ENCODE data around the gene RNF213.

RNF213 gene

DNA sequence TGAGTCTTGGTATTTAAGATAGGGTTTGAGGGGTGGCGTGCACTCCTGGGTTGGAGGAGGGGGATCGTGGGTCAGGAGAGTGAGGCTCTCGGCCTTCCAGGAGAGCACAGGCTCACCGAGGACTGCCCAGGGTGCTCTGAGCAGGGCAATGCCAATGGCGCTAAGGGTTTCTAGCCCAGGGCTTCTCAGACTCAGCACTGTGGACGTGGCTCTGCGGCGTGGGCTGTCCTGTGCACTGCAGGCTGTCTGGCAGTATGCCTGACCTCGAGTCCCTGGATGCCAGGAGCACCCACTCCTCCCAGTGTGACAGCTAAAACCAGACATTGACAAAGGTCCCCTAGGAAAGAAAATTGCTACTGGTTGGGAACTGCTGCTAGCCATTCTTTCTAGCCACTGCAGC, 117.1 kb downstream of the RNF213 start:
- 96% methylated on average over 9 of the region's 9 CpGs for WGBS
- H2AK5ac ChIP-seq (ENCODE audit: low read length, severe bottlenecking): no peak overlapping the region

DNA sequence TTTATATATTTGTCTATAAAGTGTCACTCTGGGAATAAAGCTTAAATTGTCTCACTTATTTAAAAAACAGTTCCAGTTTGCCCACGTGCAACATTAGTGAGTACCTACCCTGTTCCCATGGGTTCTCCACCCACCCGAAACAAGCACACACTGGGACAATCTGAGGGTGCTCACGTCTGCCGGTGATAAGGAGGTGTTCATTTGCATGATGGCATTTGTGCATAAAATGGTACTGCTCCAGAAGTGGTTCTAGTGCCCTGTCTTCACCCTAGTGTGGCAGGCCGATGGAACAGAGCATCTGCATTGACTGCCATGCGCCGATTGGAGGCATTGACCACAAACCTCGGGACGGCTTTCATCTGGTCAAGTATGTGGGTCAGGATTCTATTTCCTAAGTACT, 118.7 kb downstream of the RNF213 start:
- H3K18ac ChIP-seq (ENCODE audit: low read depth in 1 of 2, low read length in 2 of 2): no peak overlapping the region
- H2AFZ ChIP-seq (ENCODE audit: low read depth, low read length): no peak overlapping the region
- no peak overlapping the region for H2AK5ac ChIP-seq (ENCODE audit: low read length, severe bottlenecking)
- no peak overlapping the region for H2BK120ac ChIP-seq (ENCODE audit: low read depth, low read length)
- no peaks in the 10 kb centered on the region for H3K9me3 ChIP-seq (ENCODE audit: control insufficient read depth, low read length)
- H4K8ac ChIP-seq (ENCODE audit: low read length): no peak overlapping the region
- no peak for DNase-seq
- no peak overlapping the region for H2BK12ac ChIP-seq (ENCODE audit: low read length in 2 of 2)
- H3K4me1 ChIP-seq (ENCODE audit: control insufficient read depth, insufficient read depth, low read depth, low read length): no peaks in the 10 kb centered on the region
- no peak overlapping the region for H3K4ac ChIP-seq (ENCODE audit: low read depth in 1 of 2, low read length in 2 of 2)
- peaks cover 14% of the 10 kb centered on the region for H3K79me1 ChIP-seq (replicated peaks; ENCODE audit: low read length, poor library complexity, severe bottlenecking)
- H2BK15ac ChIP-seq (ENCODE audit: low read depth, poor library complexity, severe bottlenecking): no peak overlapping the region
- no peaks in the 10 kb centered on the region for H3K27me3 ChIP-seq (ENCODE audit: control insufficient read depth in 1 of 2, insufficient read depth in 1 of 2, low read length in 2 of 2)
- H2BK5ac ChIP-seq (ENCODE audit: low read depth, low read length, poor library complexity, severe bottlenecking): no peak overlapping the region
- no peak overlapping the region for H3K14ac ChIP-seq (ENCODE audit: low read length in 2 of 2)
- no peak overlapping the region for H3K4me3 ChIP-seq (ENCODE audit: insufficient read depth in 1 of 2, low read depth in 1 of 2, low read length in 2 of 2)
- H3K4me2 ChIP-seq (ENCODE audit: low read length, poor library complexity, severe bottlenecking): no peak overlapping the region
- no peak overlapping the region for H3K23ac ChIP-seq (ENCODE audit: low read length in 2 of 2)
- WGBS: 93% methylated on average over 9 of the region's 9 CpGs
- no peak overlapping the region for H3K9ac ChIP-seq (ENCODE audit: low read length)
- no peak overlapping the region for H3K27ac ChIP-seq (ENCODE audit: low read length, poor library complexity, severe bottlenecking)
- peaks cover 73 to 100% of the 10 kb centered on the region in 2 experiments for H3K36me3 ChIP-seq (ENCODE audit: control insufficient read depth in 1 of 2, insufficient read depth in 2 of 2, low read depth in 1 of 2, low read length in 2 of 2)
- no peak overlapping the region for H4K91ac ChIP-seq (ENCODE audit: low read length)

More for the DNA sequence above, 117.1 kb downstream of the RNF213 start:
- peaks cover 76 to 98% of the 10 kb centered on the region in 2 experiments for H3K36me3 ChIP-seq (ENCODE audit: control insufficient read depth in 1 of 2, insufficient read depth in 2 of 2, low read depth in 1 of 2, low read length in 2 of 2)
- H3K4me3 ChIP-seq (ENCODE audit: insufficient read depth in 1 of 2, low read depth in 1 of 2, low read length in 2 of 2): no peak overlapping the region
- H2BK5ac ChIP-seq (ENCODE audit: low read depth, low read length, poor library complexity, severe bottlenecking): no peak overlapping the region
- H2BK15ac ChIP-seq (ENCODE audit: low read depth, poor library complexity, severe bottlenecking): no peak overlapping the region
- no peak overlapping the region for H3K27ac ChIP-seq (ENCODE audit: low read length, poor library complexity, severe bottlenecking)
- H2BK120ac ChIP-seq (ENCODE audit: low read depth, low read length): no peak overlapping the region
- peaks cover 16% of the 10 kb centered on the region for H3K79me1 ChIP-seq (replicated peaks; ENCODE audit: low read length, poor library complexity, severe bottlenecking)
- H3K9ac ChIP-seq (ENCODE audit: low read length): no peak overlapping the region
- H2AFZ ChIP-seq (ENCODE audit: low read depth, low read length): no peak overlapping the region
- no peak overlapping the region for H3K23ac ChIP-seq (ENCODE audit: low read length in 2 of 2)
- H4K91ac ChIP-seq (ENCODE audit: low read length): no peak overlapping the region
- H3K9me3 ChIP-seq (ENCODE audit: control insufficient read depth, low read length): no peaks in the 10 kb centered on the region
- H3K4me1 ChIP-seq (ENCODE audit: control insufficient read depth, insufficient read depth, low read depth, low read length): no peaks in the 10 kb centered on the region
- no peak overlapping the region for H3K18ac ChIP-seq (ENCODE audit: low read depth in 1 of 2, low read length in 2 of 2)
- no peak overlapping the region for H3K14ac ChIP-seq (ENCODE audit: low read length in 2 of 2)
- H3K4ac ChIP-seq (ENCODE audit: low read depth in 1 of 2, low read length in 2 of 2): no peak overlapping the region
- no peak for DNase-seq
- H3K4me2 ChIP-seq (ENCODE audit: low read length, poor library complexity, severe bottlenecking): no peak overlapping the region
- H2BK12ac ChIP-seq (ENCODE audit: low read length in 2 of 2): no peak overlapping the region
- H3K27me3 ChIP-seq (ENCODE audit: control insufficient read depth in 1 of 2, insufficient read depth in 1 of 2, low read length in 2 of 2): no peaks in the 10 kb centered on the region
- H4K8ac ChIP-seq (ENCODE audit: low read length): no peak overlapping the region

DNA sequence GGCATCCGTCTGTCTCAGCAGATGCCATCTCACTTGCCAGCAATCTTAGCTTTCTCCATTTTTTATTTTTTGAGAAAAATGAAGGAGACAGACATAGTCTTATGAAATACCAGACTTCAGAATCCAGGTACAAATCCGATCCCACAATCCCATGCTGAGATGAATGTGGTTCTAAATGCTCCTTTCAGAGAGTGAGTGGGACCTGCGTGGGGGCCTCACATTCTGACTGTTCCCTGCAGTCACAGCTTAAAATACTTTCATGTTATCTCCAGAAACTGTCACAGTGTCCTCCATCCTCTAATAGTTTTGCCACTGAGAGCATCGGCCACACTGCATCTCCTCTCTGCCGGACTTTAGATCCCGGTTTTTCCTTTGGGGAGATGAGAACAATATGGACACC, 119.4 kb downstream of the RNF213 start:
- no peak overlapping the region for H3K4ac ChIP-seq (ENCODE audit: low read depth in 1 of 2, low read length in 2 of 2)
- H2AFZ ChIP-seq (ENCODE audit: low read depth, low read length): no peak overlapping the region

DNA sequence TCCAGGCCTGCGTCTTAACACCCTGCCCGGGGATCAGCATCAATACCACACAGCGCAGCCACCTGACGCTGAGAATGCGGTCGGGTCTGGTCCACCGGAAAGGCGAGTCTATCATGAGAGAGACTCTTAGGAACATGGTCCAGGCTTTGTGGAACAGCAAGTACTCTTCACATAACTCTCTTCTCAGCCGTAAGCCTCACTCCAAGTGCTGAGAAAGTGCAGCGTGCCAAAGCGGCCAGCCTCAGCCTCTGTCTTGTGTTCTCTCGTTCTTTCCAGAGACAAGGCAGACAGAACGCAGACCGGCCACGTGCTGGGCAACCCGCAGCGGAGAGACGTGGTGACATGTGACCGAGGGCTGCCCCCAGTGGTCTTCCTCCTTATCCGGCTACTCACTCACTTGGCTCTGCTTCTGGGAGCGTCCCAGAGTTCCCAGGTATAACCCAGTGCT, 119.9 kb downstream of the RNF213 start:
- Histone ChIP-seq H3K9ac (ENCODE audit: low read length) (no peak overlapping the region), H4K8ac (ENCODE audit: low read length) (no peak overlapping the region), H3K4me2 (ENCODE audit: low read length, poor library complexity, severe bottlenecking) (no peak overlapping the region), H2BK5ac (ENCODE audit: low read depth, low read length, poor library complexity, severe bottlenecking) (no peak overlapping the region), H3K9me3 (ENCODE audit: control insufficient read depth, low read length) (no peaks in the 10 kb centered on the region), H2BK12ac (ENCODE audit: low read length in 2 of 2) (no peak overlapping the region), H3K27me3 (ENCODE audit: control insufficient read depth in 1 of 2, insufficient read depth in 1 of 2, low read length in 2 of 2) (no peaks in the 10 kb centered on the region), H3K27ac (ENCODE audit: low read length, poor library complexity, severe bottlenecking) (no peak overlapping the region), H3K36me3 (ENCODE audit: control insufficient read depth in 1 of 2, insufficient read depth in 2 of 2, low read depth in 1 of 2, low read length in 2 of 2) (peaks cover 75 to 100% of the 10 kb centered on the region in 2 experiments), H3K79me1 (replicated peaks; ENCODE audit: low read length, poor library complexity, severe bottlenecking) (peaks cover 14% of the 10 kb centered on the region), H2BK15ac (ENCODE audit: low read depth, poor library complexity, severe bottlenecking) (no peak overlapping the region), H3K4me3 (ENCODE audit: insufficient read depth in 1 of 2, low read depth in 1 of 2, low read length in 2 of 2) (no peak overlapping the region), H2BK120ac (ENCODE audit: low read depth, low read length) (no peak overlapping the region), H3K4me1 (ENCODE audit: control insufficient read depth, insufficient read depth, low read depth, low read length) (no peaks in the 10 kb centered on the region), H3K18ac (ENCODE audit: low read depth in 1 of 2, low read length in 2 of 2) (no peak overlapping the region), H3K14ac (ENCODE audit: low read length in 2 of 2) (no peak overlapping the region), H3K23ac (ENCODE audit: low read length in 2 of 2) (no peak overlapping the region), H4K91ac (ENCODE audit: low read length) (no peak overlapping the region), H3K4ac (ENCODE audit: low read depth in 1 of 2, low read length in 2 of 2) (no peak overlapping the region), H2AK5ac (ENCODE audit: low read length, severe bottlenecking) (no peak overlapping the region), H2AFZ (ENCODE audit: low read depth, low read length) (no peak overlapping the region)
- no peak for DNase-seq
- WGBS: 91% methylated on average over 21 of the region's 21 CpGs

More for the DNA sequence above, 119.4 kb downstream of the RNF213 start:
- no peak overlapping the region for H3K9ac ChIP-seq (ENCODE audit: low read length)
- H2BK12ac ChIP-seq (ENCODE audit: low read length in 2 of 2): no peak overlapping the region
- H2BK120ac ChIP-seq (ENCODE audit: low read depth, low read length): no peak overlapping the region
- no peak overlapping the region for H3K27ac ChIP-seq (ENCODE audit: low read length, poor library complexity, severe bottlenecking)
- no peak overlapping the region for H4K8ac ChIP-seq (ENCODE audit: low read length)
- DNase-seq: no peak
- no peak overlapping the region for H3K23ac ChIP-seq (ENCODE audit: low read length in 2 of 2)
- H3K4me3 ChIP-seq (ENCODE audit: insufficient read depth in 1 of 2, low read depth in 1 of 2, low read length in 2 of 2): no peak overlapping the region
- no peaks in the 10 kb centered on the region for H3K27me3 ChIP-seq (ENCODE audit: control insufficient read depth in 1 of 2, insufficient read depth in 1 of 2, low read length in 2 of 2)
- no peaks in the 10 kb centered on the region for H3K9me3 ChIP-seq (ENCODE audit: control insufficient read depth, low read length)
- H3K79me1 ChIP-seq (replicated peaks; ENCODE audit: low read length, poor library complexity, severe bottlenecking): peaks cover 14% of the 10 kb centered on the region
- 94% methylated on average over 6 of the region's 6 CpGs for WGBS
- no peak overlapping the region for H3K18ac ChIP-seq (ENCODE audit: low read depth in 1 of 2, low read length in 2 of 2)
- no peak overlapping the region for H4K91ac ChIP-seq (ENCODE audit: low read length)
- H2AK5ac ChIP-seq (ENCODE audit: low read length, severe bottlenecking): no peak overlapping the region
- H3K36me3 ChIP-seq (ENCODE audit: control insufficient read depth in 1 of 2, insufficient read depth in 2 of 2, low read depth in 1 of 2, low read length in 2 of 2): peaks cover 75 to 100% of the 10 kb centered on the region in 2 experiments
- H3K4me2 ChIP-seq (ENCODE audit: low read length, poor library complexity, severe bottlenecking): no peak overlapping the region
- H3K14ac ChIP-seq (ENCODE audit: low read length in 2 of 2): no peak overlapping the region
- no peak overlapping the region for H2BK15ac ChIP-seq (ENCODE audit: low read depth, poor library complexity, severe bottlenecking)
- H2BK5ac ChIP-seq (ENCODE audit: low read depth, low read length, poor library complexity, severe bottlenecking): no peak overlapping the region
- H3K4me1 ChIP-seq (ENCODE audit: control insufficient read depth, insufficient read depth, low read depth, low read length): no peaks in the 10 kb centered on the region
